HG03439 (cell line): ENCODE measurements around the gene ATXN7.
A peak's percentile ranks its signal among the peaks of the same experiment; 100 is the strongest.

Experiments used
- ATAC-seq: cut with Tn5 transposase; IDR thresholded peaks from one replicate; pipeline ENCODE4 v1.9.1; 2021; ENCODE audit warnings: mild to moderate bottlenecking, moderate library complexity; ENCODE audit not compliant: unreplicated experiment

Gene ATXN7

DNA sequence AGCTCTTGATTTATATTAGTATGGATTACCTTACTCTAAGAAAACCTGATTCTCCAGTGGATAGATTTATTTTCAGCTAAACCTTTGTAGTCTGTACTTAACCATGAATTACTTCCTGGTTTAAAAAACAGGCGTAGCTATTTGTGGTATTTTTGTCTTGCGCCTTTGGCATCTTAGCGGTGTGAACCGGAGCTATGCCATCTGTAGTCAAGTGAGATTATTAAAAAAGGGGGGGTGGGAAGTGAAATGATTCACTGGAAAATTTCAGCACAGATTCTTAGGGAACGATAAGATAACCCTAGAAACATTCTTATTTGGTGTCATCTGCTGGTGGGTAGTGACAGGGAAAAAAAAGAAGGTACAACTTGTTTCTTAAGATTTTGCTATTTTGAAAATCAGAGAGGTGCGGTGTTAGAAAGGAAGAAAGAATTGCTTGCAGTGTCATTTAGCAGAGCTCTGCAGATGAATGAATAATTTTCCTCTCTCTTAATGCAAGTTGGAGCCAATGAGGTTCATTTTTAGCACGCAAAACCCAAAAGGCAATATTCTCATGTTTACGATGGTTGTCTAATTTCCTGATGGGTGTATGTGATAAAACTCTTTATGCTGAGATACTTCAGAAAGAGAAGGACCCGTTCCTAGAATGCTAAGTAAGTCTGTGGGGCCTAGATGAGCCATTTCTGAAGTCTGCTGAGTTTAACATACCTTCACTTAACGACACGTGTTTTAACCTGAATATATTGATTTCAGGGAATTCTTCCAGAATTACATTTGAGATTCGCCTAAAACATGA, 115.6 kb downstream of the ATXN7 start:
- ATAC-seq, result no peak

DNA sequence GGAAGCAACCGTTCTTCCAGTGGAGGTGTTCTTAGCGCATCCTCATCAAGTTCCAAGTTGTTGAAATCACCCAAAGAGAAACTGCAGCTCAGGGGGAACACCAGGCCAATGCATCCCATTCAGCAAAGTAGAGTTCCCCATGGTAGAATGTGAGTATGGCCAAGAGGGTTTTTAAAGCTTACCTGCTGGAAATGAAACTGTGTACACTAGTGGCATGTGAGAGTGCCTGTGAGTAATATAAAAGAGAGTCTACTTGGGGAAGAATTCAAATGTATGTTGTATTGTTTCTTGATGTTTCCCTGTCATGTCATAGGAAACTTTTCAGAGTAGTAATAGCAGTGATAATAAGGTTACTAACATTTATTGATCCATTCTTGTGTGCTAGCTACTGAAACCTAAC, 116.4 kb downstream of the ATXN7 start:
- ATAC-seq, result no peak

DNA sequence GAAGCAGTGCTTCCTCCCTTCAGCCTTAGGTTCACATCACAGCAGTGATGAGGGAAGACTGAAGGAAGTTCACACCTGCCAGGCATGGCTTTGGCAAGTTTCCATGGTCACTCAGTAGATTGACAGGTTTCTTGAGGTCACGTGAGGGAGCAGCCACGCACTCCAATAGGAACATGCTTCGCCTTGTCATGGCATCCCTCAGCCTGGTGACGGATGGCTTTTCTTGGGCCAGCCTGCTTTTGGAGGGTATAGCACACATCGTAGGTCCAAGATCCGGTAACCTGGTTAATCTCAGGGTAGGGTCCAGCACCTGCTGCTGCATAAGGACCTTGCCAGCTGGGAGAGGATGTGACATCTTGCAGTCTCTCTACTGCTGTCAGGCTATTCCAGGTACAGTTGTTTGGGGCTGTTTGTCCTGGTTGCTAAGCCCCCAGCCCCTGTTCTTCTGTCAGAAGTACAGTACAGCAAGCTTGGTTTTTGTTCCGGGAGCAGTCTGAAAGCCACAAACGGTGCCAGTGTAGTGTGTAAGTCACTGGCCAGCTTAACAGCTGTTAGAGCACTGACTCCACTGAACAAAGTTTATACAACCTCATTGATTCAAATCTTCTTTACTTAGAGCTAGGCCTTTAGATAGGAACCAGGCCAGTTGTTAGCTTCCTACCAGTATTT, 117.3 kb downstream of the ATXN7 start:
- no peak for ATAC-seq

DNA sequence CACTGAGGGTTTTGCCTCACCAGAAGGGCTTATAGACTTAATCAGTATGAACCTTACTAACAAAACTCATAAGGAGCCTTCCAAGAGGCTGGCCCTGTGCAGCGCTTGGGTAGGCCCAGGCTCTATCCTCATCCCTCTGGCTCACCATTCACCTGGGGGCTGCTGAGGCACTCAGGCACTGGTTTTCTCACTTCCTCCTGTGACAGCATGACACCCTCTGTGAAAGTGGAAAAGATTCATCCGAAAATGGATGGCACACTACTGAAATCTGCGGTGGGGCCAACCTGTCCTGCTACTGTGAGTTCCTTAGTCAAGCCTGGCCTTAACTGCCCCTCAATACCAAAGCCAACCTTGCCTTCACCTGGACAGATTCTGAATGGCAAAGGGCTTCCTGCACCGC, 118.3 kb downstream of the ATXN7 start:
- no peak for ATAC-seq

DNA sequence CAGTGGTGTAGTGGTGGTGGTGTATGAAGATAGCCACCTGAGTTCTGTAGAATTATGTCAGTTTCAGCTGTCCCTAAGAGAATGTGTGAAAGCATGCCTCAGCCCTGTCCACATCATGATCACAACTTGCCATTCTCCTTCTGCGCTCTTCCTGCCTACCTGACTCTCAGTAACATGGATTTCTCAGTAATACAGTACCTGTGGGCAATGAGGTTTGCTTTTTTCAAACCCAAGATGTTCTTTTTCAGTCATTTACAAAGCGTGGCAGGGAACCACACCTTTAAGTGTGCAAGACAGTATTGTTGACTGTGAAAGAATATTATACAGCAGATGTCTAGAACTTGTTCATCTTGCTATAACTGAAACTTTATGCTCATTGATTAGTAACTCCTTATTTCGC, 120.7 kb downstream of the ATXN7 start:
- ATAC-seq, result no peak

DNA sequence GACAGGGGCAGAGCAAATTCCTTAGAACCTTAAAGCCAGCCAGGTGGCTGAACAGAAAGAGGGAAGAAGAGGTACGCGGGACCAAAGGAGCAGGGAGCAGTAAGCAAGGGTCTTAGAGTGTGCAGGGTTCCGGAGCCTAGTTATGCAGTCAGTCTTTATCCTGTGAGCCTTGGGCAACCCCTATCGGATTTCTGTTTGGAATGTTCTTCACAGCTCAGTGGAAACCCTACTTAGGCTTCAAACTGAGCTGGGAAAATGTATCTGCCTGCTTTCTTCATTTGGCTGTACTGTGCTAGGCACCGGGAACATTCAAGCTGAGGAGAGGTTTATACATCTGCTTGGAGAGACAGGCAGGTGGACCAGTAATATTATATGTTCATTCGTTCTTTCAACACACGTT, 122.5 kb downstream of the ATXN7 start:
- no peak for ATAC-seq

DNA sequence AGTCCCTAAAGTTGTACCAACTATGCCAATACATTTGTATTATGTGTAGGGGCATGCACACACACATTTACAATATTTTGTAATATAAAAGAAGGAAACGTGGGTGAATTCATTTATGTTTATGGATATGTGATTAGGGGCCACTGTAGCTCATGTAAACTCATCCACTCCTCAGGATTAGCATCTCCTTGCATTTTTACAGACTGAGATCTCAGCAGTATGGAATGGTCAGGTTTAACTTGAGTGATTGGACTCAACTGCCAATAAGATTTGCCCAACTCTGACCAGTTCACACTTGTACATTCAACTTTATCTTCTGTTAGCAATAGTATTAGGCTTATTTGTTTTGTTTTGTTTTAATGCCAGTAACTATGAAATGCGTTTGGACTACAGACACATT, 123.2 kb downstream of the ATXN7 start:
- ATAC-seq, result no peak

DNA sequence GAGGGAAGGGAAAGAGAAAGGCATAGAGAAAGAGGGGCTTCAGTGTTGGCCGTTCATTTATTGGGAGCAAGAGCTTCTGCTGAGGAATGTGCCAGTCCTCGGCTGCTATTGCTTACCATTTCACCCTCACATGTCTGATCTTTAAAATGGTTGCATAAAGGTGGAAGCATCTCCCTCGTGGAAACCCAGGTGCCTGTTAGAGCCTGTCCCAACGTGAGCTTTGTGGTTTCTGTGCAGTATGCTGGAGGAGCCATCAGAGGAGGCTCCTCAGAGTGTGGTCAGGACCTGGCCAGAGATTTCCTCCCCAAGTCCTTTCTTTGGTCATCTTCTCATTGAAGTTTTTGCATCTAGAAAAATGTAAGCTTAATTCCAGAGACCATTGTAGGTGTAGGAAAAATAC, 125.3 kb downstream of the ATXN7 start:
- no peak for ATAC-seq

GRCh38 chr3:63990204-63990603, 126.5 kb downstream of the ATXN7 start:
- no peak for ATAC-seq

GRCh38 chr3:63990733-63991132, 127.1 kb downstream of the ATXN7 start:
- ATAC-seq, result no peak

- no peak for ATAC-seq
Measured at GRCh38 chr3:63991666-63992065, 128.0 kb downstream of the ATXN7 start.

- no peak for ATAC-seq
Measured at GRCh38 chr3:63992516-63993209, 129.0 kb downstream of the ATXN7 start.

- ATAC-seq, result peak; percentile 67
Measured at GRCh38 chr3:63993653-63994079, 130.0 kb downstream of the ATXN7 start.

DNA sequence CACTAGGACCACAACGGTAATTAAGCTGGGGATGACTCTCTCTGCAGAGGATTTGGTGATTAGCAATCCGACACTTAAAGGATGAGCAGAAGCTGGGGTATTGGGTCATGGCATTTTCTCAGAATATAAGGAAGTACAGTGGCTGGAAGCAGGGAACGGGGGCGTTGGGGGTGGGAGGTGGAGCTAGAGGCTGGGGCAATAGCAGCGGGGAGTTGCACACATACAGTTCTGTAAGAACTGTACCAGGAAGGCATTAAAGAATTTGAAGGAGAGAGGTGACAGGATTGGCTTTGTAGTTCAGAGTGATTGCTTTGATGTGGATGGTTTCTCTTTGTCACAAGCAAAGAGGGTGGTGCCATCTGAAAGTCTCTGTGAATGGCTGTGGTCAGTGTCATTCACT, 131.4 kb downstream of the ATXN7 start:
- no peak for ATAC-seq

DNA sequence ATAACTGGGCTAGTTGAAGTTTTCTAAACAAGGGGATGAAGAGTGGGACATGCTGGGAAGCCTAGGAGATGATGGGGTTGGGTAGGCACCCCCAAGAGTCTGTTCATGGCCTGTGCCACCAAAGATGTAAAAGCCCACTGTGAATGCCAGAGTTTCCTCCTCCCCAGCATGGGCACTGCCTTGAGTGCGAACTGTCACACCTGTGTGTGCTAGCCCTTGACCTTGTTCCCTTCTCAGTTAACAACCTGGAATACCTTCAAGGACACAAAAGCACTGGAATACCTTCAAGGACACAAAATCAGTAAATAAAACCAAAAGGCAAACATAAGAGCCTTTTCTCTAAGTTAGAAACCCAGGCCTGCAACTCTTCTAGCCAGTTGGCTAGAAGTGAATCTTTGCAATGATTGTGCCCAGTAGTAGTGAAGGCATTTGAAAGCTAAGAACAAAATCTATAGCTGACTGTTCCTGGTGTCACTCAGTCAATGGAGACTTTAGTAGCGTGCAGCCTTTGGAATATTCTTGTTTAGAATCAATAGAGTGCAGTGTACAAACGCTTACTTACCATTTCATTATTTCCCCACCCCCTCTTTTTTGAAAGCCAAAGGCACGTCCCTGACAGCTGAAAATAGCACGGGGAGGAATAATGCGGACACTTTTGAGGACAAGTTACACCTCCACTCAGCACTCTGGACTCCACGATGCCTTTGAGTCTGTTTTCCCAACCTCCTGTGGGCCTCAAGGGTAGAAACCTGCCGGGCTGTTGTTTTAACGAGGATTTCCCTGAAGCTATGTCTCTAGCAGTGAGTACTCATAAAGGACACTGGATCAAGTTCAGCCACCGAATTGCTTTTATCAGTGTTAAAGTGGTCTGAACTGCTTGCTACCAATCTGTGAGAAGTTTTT, 135.4 kb downstream of the ATXN7 start:
- ATAC-seq, result no peak

DNA sequence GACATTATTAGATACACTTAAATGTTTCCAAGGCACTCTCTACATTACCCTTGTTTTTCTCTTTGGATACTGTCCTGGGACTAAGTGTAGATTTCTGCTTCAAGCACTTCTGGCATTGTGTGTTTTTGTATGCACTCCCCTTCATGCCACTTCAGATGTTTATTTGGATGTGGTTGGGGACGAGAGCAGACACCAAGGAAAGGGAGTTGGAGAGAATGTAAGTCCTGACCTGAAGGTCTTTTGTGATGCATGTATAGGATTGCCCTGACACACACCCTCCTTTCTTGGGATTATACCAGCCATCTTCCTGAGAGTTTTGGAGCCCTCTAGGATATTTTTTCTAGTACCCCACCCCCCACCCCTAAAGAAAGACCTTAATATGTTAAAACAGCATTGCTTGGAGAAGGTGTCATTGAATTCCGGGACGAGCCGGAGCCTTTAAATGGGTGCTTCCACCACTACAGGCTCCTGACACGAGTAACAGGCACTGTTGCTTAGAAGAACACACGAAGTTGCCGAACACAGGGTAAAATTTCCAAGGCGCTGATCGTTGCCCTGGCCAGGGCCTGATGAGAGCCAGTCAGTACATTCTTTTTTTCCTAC, 136.9 kb downstream of the ATXN7 start:
- ATAC-seq, result no peak

DNA sequence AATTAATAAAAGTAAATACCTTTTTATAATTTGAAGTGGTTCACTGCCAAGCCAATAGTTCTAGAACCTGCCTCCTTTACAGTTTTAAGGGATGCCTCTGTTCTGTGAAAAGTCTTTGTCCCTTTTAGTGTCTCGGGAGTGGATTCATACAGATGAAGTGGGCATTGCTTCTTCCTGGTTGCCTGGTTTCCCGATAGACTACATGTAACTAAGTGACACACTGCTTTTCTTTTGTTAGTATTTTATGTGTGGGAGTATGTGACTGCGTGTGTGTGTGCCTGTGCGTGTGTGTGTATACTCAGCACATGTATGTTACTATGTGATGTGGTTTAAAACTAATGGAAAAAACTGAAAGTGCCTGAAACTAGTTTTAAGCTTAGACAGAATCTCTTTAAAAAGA, 138.6 kb downstream of the ATXN7 start:
- ATAC-seq, result no peak

DNA sequence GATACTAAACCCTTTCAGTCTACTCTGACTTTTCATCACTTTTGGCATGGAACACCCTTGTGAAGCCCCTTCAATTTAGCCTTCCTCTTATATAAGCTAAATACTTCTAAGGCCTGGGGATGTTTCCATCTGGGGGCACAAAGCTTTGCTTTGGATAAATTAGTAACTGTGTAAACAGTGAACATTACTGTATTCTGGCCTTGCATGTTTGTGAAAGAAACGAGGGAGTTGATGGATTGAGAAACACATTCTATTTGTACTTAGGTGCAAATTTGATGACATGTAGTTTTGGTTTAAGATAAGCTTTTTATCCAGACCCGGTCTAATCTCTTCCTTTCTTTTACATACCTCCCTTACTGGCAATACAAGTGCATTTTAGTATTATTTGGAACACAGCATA, 139.9 kb downstream of the ATXN7 start:
- no peak for ATAC-seq

DNA sequence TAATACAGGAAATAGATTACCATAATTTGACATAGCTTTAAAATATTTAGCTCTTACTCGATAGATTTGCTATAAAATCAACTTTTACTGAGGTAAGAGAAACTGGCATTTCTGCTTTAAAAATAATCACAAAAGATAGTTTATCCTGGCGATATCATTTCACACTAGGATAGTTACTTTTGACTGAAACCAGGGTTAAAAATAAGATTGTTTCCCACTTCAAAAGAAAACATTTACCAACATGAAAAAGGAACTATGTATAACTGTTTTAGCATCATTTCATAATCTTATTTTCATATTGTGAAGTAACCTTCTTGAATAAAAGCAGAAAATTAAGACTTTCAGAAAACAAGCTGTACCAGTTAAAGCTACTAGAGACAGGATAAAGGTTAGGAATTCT, 144.3 kb downstream of the ATXN7 start:
- no peak for ATAC-seq

DNA sequence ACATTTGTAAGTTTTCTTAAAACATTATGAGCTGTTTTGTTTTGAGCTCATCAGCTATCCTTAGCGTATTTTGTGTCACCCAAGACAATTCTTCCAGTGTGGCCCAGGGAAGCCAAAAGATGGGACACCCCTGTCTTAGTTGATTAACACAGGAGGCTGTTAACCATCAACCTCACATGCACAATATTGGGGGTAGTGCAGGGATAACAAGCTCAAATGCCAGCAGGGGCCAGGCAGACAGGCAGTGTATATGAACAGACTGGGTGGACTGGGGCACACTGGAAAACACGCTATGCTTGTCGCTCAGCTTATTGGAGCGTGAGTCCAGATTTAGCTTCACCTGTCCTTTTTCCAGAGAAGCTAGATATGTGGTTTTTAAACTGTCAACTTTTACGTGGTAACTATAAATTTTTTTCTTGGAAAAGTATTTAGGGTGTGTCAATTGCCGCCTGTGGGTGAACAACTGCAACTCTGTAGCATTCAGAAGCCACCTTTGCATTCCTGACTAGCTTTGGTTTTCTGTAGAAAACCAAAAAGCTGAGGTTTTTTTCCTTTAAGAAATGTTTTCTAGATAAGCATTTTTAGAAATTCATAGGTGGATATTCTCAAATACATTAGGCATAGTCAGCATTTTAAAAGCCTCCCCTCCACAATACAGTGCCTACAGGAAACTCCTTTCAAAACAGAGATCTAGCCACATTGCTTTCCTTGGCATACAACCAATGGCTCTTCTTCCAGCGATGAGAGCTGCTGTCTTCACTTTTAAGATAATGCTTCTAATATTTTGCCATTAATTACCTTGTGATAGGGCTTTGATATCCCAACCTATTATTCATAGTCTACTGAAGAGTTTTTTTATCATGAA, 145.1 kb downstream of the ATXN7 start:
- ATAC-seq, result no peak
